Measurements from ENCODE around the gene ANO5.
"Not testable (repeated sequence)": the region's sequence is repeated elsewhere in the genome, so short reads cannot be mapped to it uniquely, and the experiment has no call there.

Gene ANO5

DNA sequence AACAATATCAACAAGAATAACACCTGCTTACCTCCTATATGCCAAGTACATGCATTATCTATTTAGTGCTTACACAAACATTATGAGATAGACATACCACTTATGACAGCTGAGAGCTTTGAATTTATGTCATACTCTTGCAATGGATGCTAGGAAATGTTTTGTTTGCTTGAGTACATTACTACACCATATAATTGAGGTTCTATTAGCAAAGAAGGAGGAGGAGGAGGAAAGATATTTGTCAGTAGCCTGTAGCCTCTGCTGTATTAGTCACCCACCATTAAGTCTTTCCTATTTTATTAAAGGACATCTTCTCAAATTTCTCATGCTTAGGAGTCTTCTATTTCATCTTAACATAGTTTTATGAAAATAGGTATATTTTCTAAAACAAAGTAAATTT is 6.4 kb downstream of the ANO5 start:
- no peak for FAIRE-seq

- no peak for FAIRE-seq
These were observed 10.4 kb downstream of the ANO5 start for GRCh38 chr11:22203281-22203680.

DNA sequence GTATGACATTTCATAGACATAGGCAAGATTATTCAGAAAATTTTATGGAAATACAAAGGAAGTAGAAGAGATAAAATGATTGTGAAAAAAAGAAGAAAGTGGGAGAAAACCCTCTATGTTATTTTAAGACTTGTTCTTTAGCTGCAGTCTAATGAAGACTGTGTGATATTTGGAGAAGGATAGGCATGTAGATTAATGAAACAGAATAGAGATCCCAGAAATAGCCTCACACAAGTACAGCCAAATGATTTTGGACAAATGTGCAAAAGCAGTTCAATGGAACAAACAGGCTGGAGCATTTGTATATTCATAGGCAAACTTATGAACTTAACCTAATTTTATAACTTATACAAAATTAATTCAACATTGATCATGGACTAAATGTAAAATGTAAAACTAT is 14.3 kb downstream of the ANO5 start:
- no peak for FAIRE-seq

DNA sequence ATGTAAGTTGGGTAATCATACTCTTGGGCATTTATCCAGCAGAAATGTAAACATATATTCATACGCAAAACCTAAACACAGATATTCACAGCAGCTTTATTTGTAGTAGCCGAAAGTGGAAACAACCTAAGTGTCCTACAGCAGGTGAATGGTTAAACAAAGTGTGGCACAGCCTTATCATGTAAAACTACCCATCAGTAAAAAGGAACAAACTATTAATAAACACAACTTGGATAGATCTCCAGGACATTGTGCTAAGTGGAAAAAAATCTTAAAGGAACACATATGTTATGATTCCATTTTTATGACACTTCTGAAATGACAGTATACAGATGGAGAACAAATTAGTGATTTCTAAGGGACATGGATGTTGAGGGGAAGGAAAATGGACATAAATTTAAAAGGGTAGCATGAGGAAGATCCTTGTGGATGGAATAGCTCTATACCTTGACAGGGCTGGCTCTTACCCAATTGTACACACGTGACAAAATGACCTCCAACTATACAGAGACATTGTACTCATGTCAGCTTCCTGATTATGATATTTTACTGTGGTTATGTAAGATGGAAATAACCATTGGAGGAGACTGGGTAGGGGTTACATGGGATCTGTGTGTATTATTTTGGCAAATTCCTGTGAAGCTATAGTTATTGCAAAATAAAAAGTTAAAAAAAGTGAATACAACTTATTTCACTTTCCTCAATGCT is 15.4 kb downstream of the ANO5 start:
- no peak for FAIRE-seq

DNA sequence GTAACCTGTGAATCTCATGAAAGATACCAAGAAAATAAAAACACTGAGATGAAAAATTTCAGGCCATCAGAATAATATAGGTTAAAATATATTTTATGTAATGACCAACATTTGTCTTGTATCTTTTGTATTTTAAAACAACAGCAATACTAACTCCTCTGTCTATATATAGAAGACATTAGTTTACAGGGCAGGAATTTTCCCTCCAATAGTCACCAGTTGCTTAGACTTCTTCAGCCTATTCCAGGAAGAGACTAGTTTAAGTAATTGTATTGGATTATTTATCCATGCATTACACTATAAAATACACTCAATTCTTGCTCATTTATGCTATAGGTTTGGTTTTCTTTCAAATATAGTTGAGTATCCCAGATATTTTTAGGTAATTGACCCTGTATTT is 24.1 kb downstream of the ANO5 start:
- no peak for FAIRE-seq

DNA sequence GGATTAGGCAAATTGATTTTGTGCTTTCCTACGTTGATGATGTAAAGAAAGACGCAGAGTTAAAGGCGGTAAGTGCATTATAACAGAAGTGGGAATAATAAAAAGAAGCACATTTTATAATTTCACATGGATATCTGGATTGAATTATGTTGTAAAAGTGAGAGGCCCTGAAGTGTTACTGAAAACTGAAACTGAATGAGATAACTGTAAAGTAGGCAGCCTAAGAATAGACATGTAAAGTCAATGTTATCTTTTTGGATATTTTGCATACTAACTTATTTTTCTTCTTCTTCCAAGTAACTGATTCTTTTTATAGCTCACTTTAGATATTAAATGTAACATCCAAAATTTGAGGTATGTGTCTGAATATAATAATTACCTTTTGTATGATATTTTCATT is 28.3 kb downstream of the ANO5 start:
- FAIRE-seq: no peak

DNA sequence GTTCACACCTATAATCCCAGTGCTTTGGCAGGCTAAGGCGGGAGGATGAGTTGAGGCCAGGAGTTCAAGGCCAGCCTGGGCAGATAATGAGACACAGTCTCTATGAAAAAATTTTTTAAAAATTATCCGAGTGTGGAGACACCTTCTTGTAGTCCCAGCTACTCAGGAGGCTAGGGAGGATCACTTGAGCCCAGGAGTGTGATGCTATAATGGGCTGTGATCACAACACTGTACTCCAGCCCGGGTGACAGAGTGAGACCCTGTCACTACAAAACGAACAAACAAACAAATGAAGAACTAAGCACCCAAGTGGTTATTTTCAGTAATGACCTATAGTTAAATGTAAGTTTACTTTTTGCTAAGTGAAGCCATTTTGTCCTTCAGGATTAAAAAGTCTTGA is 32.3 kb downstream of the ANO5 start:
- no peak for FAIRE-seq

- FAIRE-seq: no peak
These were observed 41.9 kb downstream of the ANO5 start for GRCh38 chr11:22234743-22235142.

- no peak for FAIRE-seq
These were observed 52.2 kb downstream of the ANO5 start for GRCh38 chr11:22244986-22245592.

- FAIRE-seq: no peak
These were observed 54.1 kb downstream of the ANO5 start for GRCh38 chr11:22246992-22247391.

DNA sequence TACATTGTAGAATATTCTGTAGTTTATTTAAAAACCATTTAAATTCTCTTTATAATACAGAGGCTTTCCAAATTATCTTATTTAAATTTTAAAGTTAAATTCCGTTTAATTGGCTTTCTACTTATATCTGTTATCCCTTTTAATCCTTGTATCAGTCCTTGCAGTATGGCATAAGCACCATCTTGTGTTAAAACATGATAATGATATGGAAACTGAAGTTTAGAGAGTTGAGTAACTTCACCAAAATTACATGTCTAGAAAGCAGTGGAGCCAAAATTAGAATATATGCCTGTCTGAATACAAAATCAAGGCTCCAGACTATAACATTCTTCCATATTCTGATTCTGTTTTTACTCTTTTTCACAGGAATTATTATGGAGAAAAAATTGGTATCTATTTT is 57.0 kb downstream of the ANO5 start:
- no peak for FAIRE-seq

GRCh38 chr11:22256876-22257275 is 64.0 kb downstream of the ANO5 start:
- no peak for FAIRE-seq

- FAIRE-seq: no peak
These were observed 70.7 kb downstream of the ANO5 start for GRCh38 chr11:22263613-22264012.

DNA sequence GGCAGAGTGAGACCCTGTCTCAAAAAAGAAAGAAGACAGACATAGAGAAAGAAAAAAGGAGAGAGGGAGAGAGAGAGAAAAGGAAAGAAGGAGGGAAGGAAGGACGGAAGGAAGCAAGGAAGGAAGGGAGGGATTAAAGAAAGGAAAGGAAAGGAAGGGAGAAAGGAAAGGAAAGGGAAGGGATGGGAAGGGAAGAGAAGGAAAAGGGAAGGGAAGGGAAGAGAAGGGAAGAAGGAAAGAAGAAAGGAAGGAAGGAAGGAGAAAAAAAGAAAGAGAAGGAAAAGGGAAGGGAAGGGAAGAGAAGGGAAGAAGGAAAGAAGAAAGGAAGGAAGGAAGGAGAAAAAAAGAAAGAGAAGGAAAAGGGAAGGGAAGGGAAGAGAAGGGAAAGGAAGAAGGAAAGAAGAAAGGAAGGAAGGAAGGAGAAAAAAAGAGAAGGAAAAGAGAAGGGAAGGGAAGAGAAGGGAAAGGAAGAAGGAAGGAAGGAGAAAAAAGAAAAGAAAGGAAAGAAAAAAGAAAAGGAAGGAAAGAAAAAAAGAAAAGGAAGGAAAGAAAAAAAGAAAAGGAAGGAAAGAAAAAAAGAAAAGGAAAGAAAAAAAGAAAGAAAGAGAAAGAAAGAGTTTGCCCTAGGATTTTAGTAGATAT is 76.2 kb downstream of the ANO5 start:
- not testable (repeated sequence) for FAIRE-seq

- FAIRE-seq: no peak
These were observed 80.9 kb downstream of the ANO5 start for GRCh38 chr11:22273781-22274180.

- FAIRE-seq: no peak
These were observed 82.7 kb downstream of the ANO5 start for GRCh38 chr11:22275600-22275999.

DNA sequence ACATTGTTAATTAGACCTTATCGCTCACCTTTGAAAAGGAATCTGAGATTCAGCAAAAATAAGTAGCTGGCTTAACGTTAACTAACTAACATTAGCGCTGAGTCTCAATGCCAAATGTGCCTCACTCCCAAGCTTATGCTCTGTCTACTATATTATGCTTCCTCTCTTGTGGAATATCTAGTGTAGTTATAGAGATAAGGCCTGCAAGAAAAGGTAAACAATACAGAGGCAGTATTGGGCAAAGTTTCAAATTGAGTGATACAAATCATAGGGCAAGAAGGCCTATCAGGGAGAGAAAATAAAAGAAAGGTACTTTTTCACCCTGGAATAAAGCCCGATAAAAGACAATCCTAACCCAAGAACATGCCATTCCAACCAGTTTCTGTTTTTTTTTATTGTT is 83.7 kb downstream of the ANO5 start:
- no peak for FAIRE-seq

DNA sequence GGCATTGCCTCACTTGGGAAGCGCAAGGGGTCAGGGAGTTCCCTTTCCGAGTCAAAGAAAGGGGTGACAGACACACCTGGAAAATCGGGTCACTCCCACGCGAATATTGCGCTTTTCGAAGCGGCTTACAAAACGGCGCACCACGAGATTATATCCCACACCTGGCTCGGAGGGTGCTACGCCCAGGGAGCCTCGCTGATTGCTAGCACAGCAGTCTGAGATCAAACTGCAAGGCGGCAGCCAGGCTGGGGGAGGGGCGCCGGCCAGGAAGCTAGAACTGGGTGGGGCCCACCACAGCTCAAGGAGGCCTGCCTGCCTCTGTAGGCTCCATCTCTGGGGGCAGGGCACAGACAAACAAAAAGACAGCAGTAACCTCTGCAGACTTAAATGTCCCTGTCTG is 92.1 kb downstream of the ANO5 start:
- FAIRE-seq: not testable (repeated sequence)

- no peak for FAIRE-seq
These were observed 109.5 kb downstream of the ANO5 start for GRCh38 chr11:22302368-22302767.

DNA sequence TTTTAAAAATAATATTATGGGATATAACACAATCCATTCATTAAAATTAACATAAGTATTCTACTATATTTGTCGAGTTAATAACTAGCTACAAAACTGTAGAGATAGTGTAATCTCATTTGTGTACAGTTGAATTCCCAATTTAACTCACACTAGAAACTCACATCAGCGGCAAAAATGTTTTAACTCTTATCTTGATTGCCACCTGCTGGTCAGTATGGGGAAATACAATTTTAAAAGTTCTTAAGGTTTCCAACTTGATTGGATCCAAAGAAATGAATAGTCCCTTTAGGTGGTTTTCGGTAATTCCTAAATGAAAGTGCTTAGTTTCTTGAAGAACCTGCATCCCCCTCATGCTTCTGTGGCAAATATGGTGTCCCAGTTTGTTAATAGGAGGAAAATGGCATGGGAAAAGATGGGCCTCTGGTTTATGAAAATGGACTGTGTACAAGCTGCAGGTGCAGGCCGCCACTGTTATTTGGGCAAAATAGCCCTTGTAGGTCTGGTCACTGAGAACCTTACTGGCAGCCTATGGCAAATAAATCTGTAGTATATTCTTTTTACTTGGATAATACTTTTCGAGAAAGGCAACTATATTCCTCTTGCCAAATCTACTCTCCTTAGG is 111.6 kb downstream of the ANO5 start:
- FAIRE-seq: peak; percentile 91

- FAIRE-seq: no peak
These were observed 124.8 kb downstream of the ANO5 start for GRCh38 chr11:22317656-22318055.

DNA sequence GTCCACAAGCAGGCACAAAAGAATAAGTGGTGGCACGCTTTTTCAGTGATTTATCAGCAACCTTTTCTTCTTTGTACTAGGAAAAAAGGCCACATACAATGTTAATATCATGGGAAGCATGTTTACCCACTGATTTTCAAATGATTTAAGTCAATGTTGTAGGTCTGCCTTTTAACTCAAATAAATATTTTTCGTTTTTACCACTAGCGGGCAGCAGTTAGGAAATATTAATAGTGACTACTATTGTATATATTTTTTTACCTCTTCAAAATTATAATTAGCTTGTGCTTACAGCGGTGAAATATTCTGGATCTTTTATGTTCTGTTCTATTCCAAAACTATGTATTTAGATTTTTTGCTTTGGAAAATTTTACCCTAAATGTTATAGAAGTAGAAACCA is 138.9 kb downstream of the ANO5 start:
- FAIRE-seq: no peak

Measured in endometrium (tissue), 2 donors.